Activated naive CD4-positive, alpha-beta T cell treated with Interleukin-2 at 50 U/mL for 16 hours (primary cell): Measurements from ENCODE around the gene MGST2.

Source experiments
- DNase-seq: peaks from one replicate; pipeline ENCODE4 v3.0.0-alpha.2; 2020

The MGST2 gene

GRCh38 chr4:139712882-139713281, 47.3 kb downstream of the MGST2 start:
- no peak for DNase-seq

DNA sequence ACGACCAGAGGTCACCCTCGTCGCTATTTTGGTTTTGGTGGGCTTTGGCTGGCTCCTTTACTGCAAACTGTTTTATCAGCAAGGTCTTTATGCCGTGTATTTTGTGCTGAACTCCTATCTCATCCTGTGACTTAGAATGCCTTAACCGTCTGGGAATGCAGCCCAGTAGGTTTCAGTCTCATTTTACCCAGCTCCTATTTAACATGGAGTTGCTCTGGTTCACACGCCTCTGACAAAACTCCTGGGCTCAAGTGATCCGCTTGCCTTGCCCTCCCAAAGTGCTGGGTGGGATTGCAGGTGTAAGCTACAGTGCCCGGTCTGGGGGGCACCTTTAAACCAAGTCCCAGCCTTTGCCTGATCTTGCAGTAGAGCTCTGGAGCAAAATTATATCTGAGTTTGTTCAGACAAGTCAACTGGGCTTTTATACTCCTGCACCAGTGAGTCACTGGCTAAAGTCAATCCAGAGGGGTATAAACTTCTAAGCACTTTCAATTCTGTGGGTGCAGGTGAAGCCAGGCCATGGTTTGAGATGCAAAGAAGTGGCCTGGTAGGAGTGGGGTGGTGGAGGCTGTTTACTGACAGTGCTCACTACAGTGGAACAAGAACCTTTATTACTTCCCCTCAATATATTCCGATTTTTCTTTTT, 50.2 kb downstream of the MGST2 start:
- DNase-seq: no peak

GRCh38 chr4:139718358-139718757, 52.7 kb downstream of the MGST2 start:
- no peak for DNase-seq

DNA sequence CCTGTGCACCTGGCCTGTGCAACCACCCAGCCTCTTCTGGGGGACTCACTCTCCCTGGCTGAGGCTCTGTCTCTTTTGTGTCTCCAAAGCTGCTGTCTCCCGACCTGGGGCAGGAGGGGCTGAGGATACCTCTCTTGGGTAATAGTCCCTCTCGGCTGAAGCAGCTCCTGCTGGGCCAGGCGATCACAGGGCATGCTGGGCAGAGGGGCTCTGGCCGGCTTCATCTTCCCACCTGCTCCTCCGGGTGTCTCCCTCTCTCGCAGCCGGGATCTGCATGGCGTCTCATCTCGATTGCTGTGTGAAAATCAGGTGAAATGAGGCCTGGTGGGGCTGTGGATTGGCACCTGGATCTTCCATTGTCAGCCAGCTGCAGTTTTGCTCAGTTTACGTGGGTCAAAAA, 53.2 kb downstream of the MGST2 start:
- DNase-seq: no peak

DNA sequence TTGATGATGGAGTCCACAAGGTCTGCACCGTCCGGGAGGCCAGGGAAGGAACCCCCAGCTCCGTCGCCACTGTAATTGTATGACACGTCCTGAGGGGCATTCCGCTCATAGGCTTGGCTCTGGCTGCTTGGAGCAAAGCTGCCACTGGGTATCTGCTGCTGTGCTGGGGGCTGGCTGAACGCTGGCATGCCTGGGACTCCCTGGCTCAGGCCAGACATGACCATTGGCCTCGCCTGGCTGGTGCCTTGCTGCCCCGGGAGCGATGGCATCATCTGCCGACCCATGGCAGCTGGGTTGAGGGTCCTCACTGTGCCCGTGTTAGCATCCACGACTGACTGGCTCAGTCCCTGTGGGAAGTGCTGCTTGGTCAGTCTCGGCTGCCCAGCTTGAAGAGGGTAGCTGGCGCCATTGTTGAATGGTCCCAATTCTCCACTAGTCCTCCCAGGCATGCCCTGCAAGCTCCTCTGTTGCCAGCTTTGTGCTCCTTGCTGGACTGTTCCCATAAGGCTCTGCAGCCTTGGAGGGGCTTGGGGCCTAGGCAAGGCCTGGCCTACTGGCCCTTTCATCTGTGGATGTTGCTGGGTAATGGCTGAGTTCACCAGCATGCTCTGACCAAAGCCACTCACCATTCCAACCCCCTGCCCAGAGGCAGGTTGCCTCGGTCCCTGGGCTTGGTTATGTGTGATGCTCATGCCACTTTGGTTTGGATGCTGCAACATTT, 53.9 kb downstream of the MGST2 start:
- DNase-seq: no peak

- no peak for DNase-seq
Measured at GRCh38 chr4:139720806-139721205, 55.2 kb downstream of the MGST2 start.

- no peak for DNase-seq
Measured at GRCh38 chr4:139721789-139722188, 56.2 kb downstream of the MGST2 start.

DNA sequence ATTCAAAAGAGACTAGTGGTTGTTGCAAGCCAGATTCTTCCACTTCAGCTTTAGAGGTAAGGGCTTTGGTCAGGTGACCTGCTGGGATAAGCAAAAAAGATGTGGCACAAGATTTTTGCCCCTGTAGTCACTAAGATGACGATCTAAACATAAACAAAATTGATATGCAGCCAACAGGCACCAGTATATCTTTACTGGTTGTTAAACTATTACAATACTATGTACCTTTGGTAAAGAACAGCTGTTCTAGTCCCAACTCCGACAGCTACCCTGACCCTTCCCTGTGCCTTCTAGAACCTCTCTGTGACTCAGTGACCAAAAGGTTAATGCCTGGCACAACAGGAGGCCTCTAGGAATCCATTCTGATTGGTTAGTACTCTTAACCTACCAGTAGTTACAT, 59.6 kb downstream of the MGST2 start:
- no peak for DNase-seq

DNA sequence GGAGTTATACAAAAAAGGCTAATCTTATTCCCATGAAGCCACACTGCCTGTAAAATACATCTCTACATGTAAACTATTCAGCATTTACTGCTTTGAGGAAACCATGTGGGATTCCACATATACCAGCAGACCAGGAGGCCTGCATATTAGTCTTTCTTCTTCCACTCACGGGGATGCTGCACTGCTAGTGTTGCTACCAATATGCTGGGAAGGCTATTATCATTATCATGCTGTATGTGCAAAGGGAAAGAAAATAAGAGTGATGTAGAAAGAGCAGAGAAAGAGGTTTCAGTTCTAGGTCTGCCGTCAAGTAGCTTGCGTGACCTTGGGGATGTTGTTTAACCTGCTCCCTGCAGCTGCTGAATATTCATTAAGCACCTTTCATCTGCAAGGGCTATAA, 61.0 kb downstream of the MGST2 start:
- no peak for DNase-seq

DNA sequence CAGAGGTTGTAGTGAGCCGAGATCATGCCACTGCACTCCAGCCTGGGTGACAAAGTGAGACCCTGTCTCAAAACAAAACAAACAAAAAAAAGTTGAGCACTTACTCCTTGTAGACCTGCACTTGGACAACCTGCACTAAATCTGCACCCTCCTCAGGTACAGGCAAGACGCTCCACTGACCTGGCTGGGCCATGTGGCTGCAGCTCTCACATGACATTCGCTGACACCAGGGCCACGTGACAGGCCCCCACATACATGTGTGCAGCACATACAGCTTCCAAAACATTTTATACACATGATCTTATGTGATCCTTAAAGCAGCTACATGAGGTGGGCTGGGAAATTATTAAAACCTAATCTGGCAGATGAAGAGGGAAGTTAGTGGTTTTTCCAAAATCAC, 62.5 kb downstream of the MGST2 start:
- no peak for DNase-seq

- no peak for DNase-seq
Measured at GRCh38 chr4:139728840-139729239, 63.2 kb downstream of the MGST2 start.

DNA sequence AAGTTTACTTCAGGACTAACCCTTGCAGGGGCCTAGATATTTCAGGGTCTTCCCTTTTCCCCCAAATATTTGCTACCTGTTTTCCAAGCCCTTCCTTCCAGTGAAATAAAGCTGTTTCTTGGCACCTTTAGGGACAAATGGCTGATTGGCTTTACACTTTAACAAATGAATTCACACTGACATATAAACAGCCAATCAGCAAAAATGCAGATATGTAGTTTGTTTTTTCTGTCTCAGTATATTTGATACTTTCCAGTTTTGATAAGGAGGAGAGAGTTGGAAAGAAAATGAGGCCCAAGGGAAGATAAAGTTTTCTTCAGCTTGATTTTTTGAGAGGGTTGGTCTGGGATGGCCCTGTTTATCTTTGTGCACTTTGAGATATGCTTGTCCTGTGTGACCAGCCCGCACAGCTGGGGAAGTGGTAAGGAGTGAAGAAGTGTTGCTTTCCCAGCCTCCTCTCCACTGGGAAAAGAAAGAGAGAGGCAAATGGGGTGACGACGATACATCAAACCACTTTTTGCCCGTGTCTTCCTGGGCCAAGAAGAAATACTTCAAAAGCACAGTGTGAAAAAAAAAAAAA, 67.5 kb downstream of the MGST2 start:
- DNase-seq: no peak

GRCh38 chr4:139734201-139734874, 68.7 kb downstream of the MGST2 start:
- no peak for DNase-seq

GRCh38 chr4:139734875-139735380, 69.3 kb downstream of the MGST2 start:
- peak; percentile 43 for DNase-seq

GRCh38 chr4:139735381-139736273, 70.0 kb downstream of the MGST2 start:
- no peak for DNase-seq

GRCh38 chr4:139736274-139736660, 70.6 kb downstream of the MGST2 start:
- no peak for DNase-seq

DNA sequence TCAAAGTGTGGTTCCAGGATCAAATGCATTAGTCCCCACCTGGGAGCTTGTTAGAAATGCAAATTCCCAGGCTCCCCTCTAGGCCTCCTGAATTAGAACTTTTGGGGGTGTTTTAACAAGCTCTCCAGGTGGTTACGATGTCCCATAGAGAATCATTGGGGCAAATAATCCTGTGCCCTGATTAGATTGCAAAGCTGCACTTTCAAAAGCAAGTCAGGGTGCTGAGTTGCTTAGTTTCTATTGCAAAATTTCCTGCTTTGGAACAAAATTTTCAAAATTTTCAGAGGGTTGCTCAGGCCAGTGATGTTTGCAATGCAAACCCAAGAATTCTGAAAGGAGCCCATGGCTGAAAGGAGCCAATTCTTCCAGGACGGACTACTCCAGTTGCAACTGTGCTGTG, 71.0 kb downstream of the MGST2 start:
- no peak for DNase-seq

DNA sequence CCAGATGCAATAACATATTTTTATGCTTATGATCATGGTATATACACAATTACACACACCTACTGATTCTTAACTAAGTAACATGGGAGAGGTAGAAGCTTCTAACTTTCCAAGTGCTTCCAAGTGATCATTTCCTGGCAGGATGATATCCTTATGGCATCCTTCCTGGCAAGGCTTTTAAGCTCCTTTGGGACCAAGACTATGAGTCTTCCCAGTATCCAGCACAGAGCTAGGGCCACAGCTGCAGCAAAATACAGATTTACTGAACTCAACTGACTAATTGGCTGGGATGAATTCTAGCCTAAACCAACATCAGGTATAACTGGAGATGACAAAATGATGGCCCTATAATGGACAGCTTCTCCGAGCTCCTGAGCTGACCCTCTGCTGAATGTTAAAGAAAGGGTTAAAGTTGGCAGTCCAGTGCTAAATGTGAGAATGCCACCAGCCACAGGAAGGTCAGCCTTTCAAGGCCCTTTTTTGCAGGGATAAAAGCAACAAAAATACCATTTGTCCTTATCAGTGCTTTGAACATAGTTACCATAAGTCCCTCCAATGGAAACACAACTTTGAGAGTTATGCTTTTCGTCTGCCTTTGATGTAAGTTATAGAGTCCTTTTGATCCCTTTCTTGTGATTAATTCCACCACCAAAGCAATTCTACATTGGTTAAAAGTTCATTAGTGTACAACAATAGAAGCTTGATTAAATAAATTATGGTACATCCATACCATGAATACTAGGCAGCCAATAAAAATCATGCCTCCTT, 73.4 kb downstream of the MGST2 start:
- no peak for DNase-seq

- DNase-seq: no peak
Measured at GRCh38 chr4:139740121-139740520, 74.5 kb downstream of the MGST2 start.

DNA sequence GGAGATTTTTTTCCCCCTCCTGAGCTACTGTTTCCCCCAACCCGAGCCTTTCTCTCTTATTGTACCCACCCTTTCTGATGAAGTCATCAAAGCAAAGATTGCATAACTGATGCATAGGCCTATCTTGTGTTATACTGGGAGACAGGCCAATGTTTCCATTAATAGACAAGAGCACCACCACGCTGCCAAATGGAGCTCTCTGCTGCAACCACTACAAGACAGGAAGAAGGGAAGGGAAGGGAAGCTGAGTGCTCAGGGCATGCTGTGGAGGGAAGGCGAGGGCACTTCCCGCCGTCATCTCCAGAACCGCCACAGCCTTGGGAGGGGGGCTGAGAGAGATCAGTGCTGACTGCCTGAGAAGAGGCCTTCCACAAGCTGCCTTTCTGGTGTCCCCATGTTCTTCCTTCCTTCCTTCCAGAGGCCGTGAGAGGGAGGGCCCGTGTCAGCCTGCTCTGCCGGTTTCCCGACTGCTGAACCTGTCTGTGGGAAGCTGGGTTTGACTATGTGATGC, 75.0 kb downstream of the MGST2 start:
- DNase-seq: no peak

DNA sequence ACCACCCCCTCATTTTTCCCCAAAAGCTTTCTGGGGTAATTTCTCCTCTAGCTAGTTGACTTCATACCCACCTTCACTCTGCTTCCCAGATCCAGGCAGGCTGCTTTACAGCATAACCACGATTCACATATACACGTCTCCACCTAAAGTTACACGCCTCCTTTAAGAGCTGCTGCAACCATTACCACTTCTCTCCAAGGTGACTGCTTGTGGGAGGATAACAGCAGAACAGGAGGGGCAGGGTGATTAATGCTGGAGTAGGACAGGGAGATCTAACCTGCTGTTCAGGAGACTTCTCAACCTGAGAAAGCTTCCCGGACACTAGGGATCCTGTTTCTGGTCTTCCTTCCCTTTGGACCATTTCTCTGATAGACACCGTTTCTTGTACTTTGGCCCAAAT, 77.4 kb downstream of the MGST2 start:
- DNase-seq: no peak

- no peak for DNase-seq
Measured at GRCh38 chr4:139744232-139744631, 78.6 kb downstream of the MGST2 start.
